Small intestine (tissue), 7 donors: Measurements from ENCODE around the gene ASRGL1. TPM values are rescaled to one million over a fixed set of nuclear protein-coding genes. Genes with fewer than 3 reads are reported as not detected.
"Not testable (repeated sequence)": the region's sequence is repeated elsewhere in the genome, so short reads cannot be mapped to it uniquely, and the experiment has no call there.

Experiments used
- DNase-seq, 2 donors: peaks; one replicate each; pipeline versions ENCODE4 v3.0.0 to v3.0.0-alpha.2; 2013
- FAIRE-seq: peaks from 2 replicates; lab custom pipeline; 2012; peaks lifted over from hg19 to GRCh38; lab: Jason Lieb, UNC
- H3K27ac ChIP-seq, 3 donors: one replicate each; pipeline ENCODE4 v1.5.1; 2013; ENCODE audit warnings: low read length in 2 of 3, mild to moderate bottlenecking in 2 of 3, control low read depth in 1 of 3, inconsistent platforms in 1 of 3, low read depth in 1 of 3, moderate library complexity in 1 of 3
- H3K27me3 ChIP-seq, 3 donors: one replicate each; pipeline ENCODE4 v1.6.1; 2013; ENCODE audit warnings: low read length in 3 of 3, inconsistent platforms in 1 of 3; ENCODE audit not compliant: control insufficient read depth in 3 of 3, insufficient read depth in 3 of 3
- H3K36me3 ChIP-seq, 3 donors: one replicate each; pipeline ENCODE4 v1.6.1; 2013; ENCODE audit warnings: low read length in 3 of 3, inconsistent platforms in 1 of 3, low read depth in 1 of 3, mild to moderate bottlenecking in 1 of 3, moderate library complexity in 1 of 3; ENCODE audit not compliant: control insufficient read depth in 3 of 3, insufficient read depth in 2 of 3
- H3K4me1 ChIP-seq, 3 donors: one replicate each; pipeline ENCODE4 v1.6.1; 2013; ENCODE audit warnings: low read length in 2 of 3, inconsistent platforms in 1 of 3, low read depth in 1 of 3, mild to moderate bottlenecking in 1 of 3, moderate library complexity in 1 of 3; ENCODE audit not compliant: control insufficient read depth in 3 of 3, insufficient read depth in 2 of 3
- H3K4me3 ChIP-seq, 3 donors: one replicate each; pipeline ENCODE4 v1.5.1; 2013; ENCODE audit warnings: low read length in 3 of 3, control low read depth in 1 of 3, inconsistent platforms in 1 of 3, low read depth in 1 of 3, mild to moderate bottlenecking in 1 of 3, moderate library complexity in 1 of 3
- H3K9me3 ChIP-seq, 2 donors: one replicate each; pipeline ENCODE4 v1.6.1; 2013; ENCODE audit warnings: low read depth in 1 of 2, low read length in 1 of 2; ENCODE audit not compliant: control insufficient read depth in 2 of 2, insufficient read depth in 1 of 2
- WGBS, 3 donors: extraction: QIAGEN DNeasy Blood & Tissue Kit; methylation state at CpG; one replicate each; pipeline ENCODE4 v1.1.7; 2013; 5-methylcytosine and 5-hydroxymethylcytosine counted together
- polyA plus RNA-seq, 4 donors: library from polyadenylated mRNA; stranded (reverse) in 3 of 4; unstranded in 1 of 4; fragments of 200-250 nt in 3 of 4; fragments of 120-200 nt in 1 of 4; gene quantifications; one replicate each; pipeline versions ENCODE4 v1.2.1 to v1.2.3, GENCODE V29; 2013
- donor health status: healthy with polysubstance abuse.
- donor health status: control.
- donor health status: control.
- donor health status: Bipolar disorder and iron deficiency.
- donor health status: healthy.

Gene ASRGL1
- polyA plus RNA-seq, 4 donors: 3.6 to 19.4 (median 5.5) TPM

- Histone ChIP-seq H3K36me3 (no peaks in the 10 kb centered on the region), H3K27ac (no peak overlapping the region), H3K27me3 (no peaks in the 10 kb centered on the region), H3K4me3 (no peak overlapping the region), H3K4me1 (peaks cover 0 to 3% (median 0%) of the 10 kb centered on the region in 3 donors), H3K9me3 (no peaks in the 10 kb centered on the region)
- WGBS, 3 donors: 58 to 77% (median 75%) methylated on average over 18 of the region's 18 CpGs
- DNase-seq: peak; percentile 26 to 37
- FAIRE-seq: no peak
Measured at GRCh38 chr11:62324731-62325556, 12.3 kb upstream of the ASRGL1 start.

GRCh38 chr11:62325781-62326180, 11.5 kb upstream of the ASRGL1 start:
- not testable (repeated sequence) for H3K9me3 ChIP-seq, H3K4me1 ChIP-seq, H3K36me3 ChIP-seq, H3K27me3 ChIP-seq, FAIRE-seq, DNase-seq, H3K4me3 ChIP-seq, H3K27ac ChIP-seq
- WGBS, 3 donors: 57 to 74% (median 68%) methylated on average over 5 of the region's 5 CpGs

- H3K4me3 ChIP-seq, FAIRE-seq, H3K36me3 ChIP-seq, H3K27me3 ChIP-seq, H3K4me1 ChIP-seq, DNase-seq, H3K9me3 ChIP-seq, H3K27ac ChIP-seq: not testable (repeated sequence)
- WGBS, 3 donors: 21 to 29% (median 26%) methylated on average over 6 of the region's 6 CpGs
Measured at GRCh38 chr11:62326719-62327118, 10.5 kb upstream of the ASRGL1 start.

GRCh38 chr11:62327541-62327940, 9.7 kb upstream of the ASRGL1 start:
- H3K36me3 ChIP-seq: not testable (repeated sequence)

GRCh38 chr11:62331264-62331663, 6.0 kb upstream of the ASRGL1 start:
- not testable (repeated sequence) for H3K4me1 ChIP-seq, DNase-seq, H3K27ac ChIP-seq, FAIRE-seq, H3K36me3 ChIP-seq, H3K4me3 ChIP-seq, H3K9me3 ChIP-seq, H3K27me3 ChIP-seq
- WGBS, 3 donors: 73 to 89% (median 74%) methylated on average over 3 of the region's 3 CpGs

More at GRCh38 chr11:62327541-62327940, 9.7 kb upstream of the ASRGL1 start:
- not testable (repeated sequence) for H3K9me3 ChIP-seq, H3K4me1 ChIP-seq, FAIRE-seq, H3K27me3 ChIP-seq, H3K27ac ChIP-seq, DNase-seq, H3K4me3 ChIP-seq
- 86 to 89% (median 88%) methylated on average over 14 of the region's 14 CpGs for WGBS, 3 donors

- Histone ChIP-seq H3K4me3 (no peak overlapping the region), H3K9me3 (no peaks in the 10 kb centered on the region), H3K27ac (no peak overlapping the region), H3K4me1 (peaks cover 0 to 7% (median 0%) of the 10 kb centered on the region in 3 donors), H3K27me3 (peaks cover 0 to 20% (median 2%) of the 10 kb centered on the region in 3 donors), H3K36me3 (no peaks in the 10 kb centered on the region)
- FAIRE-seq: no peak
- 86 to 90% (median 88%) methylated on average over 5 of the region's 5 CpGs for WGBS, 3 donors
- no peak for DNase-seq
Measured at GRCh38 chr11:62333768-62334167, 3.5 kb upstream of the ASRGL1 start.

GRCh38 chr11:62336949-62337302, 322 bp upstream of the ASRGL1 start:
- WGBS, 3 donors: 65 to 69% (median 66%) methylated on average over 19 of the region's 19 CpGs
- not testable (repeated sequence) for H3K9me3 ChIP-seq, DNase-seq, H3K36me3 ChIP-seq, H3K27ac ChIP-seq, H3K4me1 ChIP-seq, FAIRE-seq
- peak overlapping the region; percentile 46 to 79 (median 64) for H3K4me3 ChIP-seq
- peaks cover 0 to 20% (median 0%) of the 10 kb centered on the region in 3 donors for H3K27me3 ChIP-seq

- no peaks in the 10 kb centered on the region for H3K36me3 ChIP-seq
- DNase-seq (no peak), FAIRE-seq (no peak)
- peaks cover 0 to 7% (median 0%) of the 10 kb centered on the region in 3 donors for H3K4me1 ChIP-seq
- H3K27me3 ChIP-seq: peaks cover 0 to 18% (median 0%) of the 10 kb centered on the region in 3 donors
- WGBS, 3 donors: 32 to 55% (median 36%) methylated on average over 1 of the region's 1 CpG
- H3K4me3 ChIP-seq: peak overlapping the region in 2 of 3 donors; percentile 64 to 79
- H3K27ac ChIP-seq: no peak overlapping the region
- H3K9me3 ChIP-seq: no peaks in the 10 kb centered on the region
Measured at GRCh38 chr11:62338218-62338617, 970 bp downstream of the ASRGL1 start.
